OCI-LY1 (cell line): Measurements from ENCODE around the gene CRACDL.

Experiments
- H2AFZ ChIP-seq: fragments of 200-600 bp; sonication (generic), shearing (Covaris generic); 2 replicates; pipeline ENCODE4 v1.6.0; 2014; ENCODE audit warnings: antibody characterized with exemption, mild to moderate bottlenecking, low read length
- H3F3A ChIP-seq: fragments of 200-600 bp; sonication (generic), shearing (Covaris generic); 2 replicates; pipeline ENCODE4 v1.6.0; 2014; ENCODE audit warnings: mild to moderate bottlenecking, antibody characterized with exemption, low read length, moderate library complexity; ENCODE audit not compliant: insufficient read depth
- H3K27ac ChIP-seq: fragments of 200-600 bp; sonication (generic); 2 replicates; pipeline ENCODE4 v1.5.1; 2014; ENCODE audit warnings: low read length, mixed run types, mild to moderate bottlenecking, low read depth; ENCODE audit not compliant: poor library complexity, severe bottlenecking
- H3K27me3 ChIP-seq: fragments of 200-600 bp; sonication (generic); 2 replicates; pipeline ENCODE4 v1.6.0; 2014; ENCODE audit warnings: antibody characterized with exemption, mild to moderate bottlenecking, low read length, moderate library complexity; ENCODE audit not compliant: insufficient read depth
- H3K36me3 ChIP-seq: fragments of 200-600 bp; sonication (generic); 2 replicates; pipeline ENCODE4 v1.6.1; 2014; ENCODE audit warnings: mild to moderate bottlenecking, antibody characterized with exemption, low read length, moderate library complexity, mixed read lengths; ENCODE audit not compliant: insufficient read depth
- H3K4me1 ChIP-seq: fragments of 200-600 bp; sonication (generic); 2 replicates; pipeline ENCODE4 v1.5.1; 2014; ENCODE audit warnings: mild to moderate bottlenecking, low read length, moderate library complexity; ENCODE audit not compliant: insufficient read depth, severe bottlenecking
- H3K4me2 ChIP-seq: fragments of 200-600 bp; sonication (generic), shearing (Covaris generic); 2 replicates; pipeline ENCODE4 v1.6.1; 2014; ENCODE audit warnings: low read length
- H3K4me3 ChIP-seq: fragments of 200-600 bp; sonication (generic); 2 replicates; pipeline ENCODE4 v1.5.1; 2014; ENCODE audit warnings: low read length, low read depth, mild to moderate bottlenecking, mixed read lengths; ENCODE audit not compliant: poor library complexity, severe bottlenecking
- H3K79me2 ChIP-seq: fragments of 200-600 bp; shearing (Covaris generic); 2 replicates; pipeline ENCODE4 v1.6.1; 2016; ENCODE audit warnings: mixed run types, low read length, mixed read lengths; ENCODE audit not compliant: insufficient read depth
- H3K9ac ChIP-seq: fragments of 200-600 bp; sonication (generic), shearing (Covaris generic); 2 replicates; pipeline ENCODE4 v1.6.1; 2014; ENCODE audit warnings: mild to moderate bottlenecking, low read length, mixed read lengths
- H3K9me2 ChIP-seq: fragments of 200-600 bp; sonication (generic), shearing (Covaris generic); 2 replicates; pipeline ENCODE4 v1.6.1; 2014; ENCODE audit warnings: low read depth, mild to moderate bottlenecking, low read length, mixed read lengths
- H3K9me3 ChIP-seq: fragments of 200-600 bp; shearing (Covaris generic); 2 replicates; pipeline ENCODE4 v1.6.1; 2014; ENCODE audit warnings: low read length, mixed read lengths
- H4K20me1 ChIP-seq: fragments of 200-600 bp; sonication (generic), shearing (Covaris generic); 2 replicates; pipeline ENCODE4 v1.6.0; 2016; ENCODE audit warnings: mild to moderate bottlenecking, low read length; ENCODE audit not compliant: insufficient read depth
- EZH2 ChIP-seq: fragments of 200-600 bp; sonication (generic), shearing (Covaris generic); IDR thresholded peaks from 2 replicates; pipeline ENCODE4 v1.8.0; 2017; ENCODE audit warnings: borderline replicate concordance, mixed run types, mild to moderate bottlenecking, antibody characterized with exemption, low read length, moderate library complexity, mixed read lengths
- TF ChIP-seq, protein P1 (sequence below): fragments of 200-600 bp; sonication (generic), shearing (Covaris generic); IDR thresholded peaks from 2 replicates; pipeline ENCODE4 v1.5.1; 2017; ENCODE audit warnings: mild to moderate bottlenecking, antibody characterized with exemption, low read length, moderate library complexity, mixed read lengths

CRACDL gene

DNA sequence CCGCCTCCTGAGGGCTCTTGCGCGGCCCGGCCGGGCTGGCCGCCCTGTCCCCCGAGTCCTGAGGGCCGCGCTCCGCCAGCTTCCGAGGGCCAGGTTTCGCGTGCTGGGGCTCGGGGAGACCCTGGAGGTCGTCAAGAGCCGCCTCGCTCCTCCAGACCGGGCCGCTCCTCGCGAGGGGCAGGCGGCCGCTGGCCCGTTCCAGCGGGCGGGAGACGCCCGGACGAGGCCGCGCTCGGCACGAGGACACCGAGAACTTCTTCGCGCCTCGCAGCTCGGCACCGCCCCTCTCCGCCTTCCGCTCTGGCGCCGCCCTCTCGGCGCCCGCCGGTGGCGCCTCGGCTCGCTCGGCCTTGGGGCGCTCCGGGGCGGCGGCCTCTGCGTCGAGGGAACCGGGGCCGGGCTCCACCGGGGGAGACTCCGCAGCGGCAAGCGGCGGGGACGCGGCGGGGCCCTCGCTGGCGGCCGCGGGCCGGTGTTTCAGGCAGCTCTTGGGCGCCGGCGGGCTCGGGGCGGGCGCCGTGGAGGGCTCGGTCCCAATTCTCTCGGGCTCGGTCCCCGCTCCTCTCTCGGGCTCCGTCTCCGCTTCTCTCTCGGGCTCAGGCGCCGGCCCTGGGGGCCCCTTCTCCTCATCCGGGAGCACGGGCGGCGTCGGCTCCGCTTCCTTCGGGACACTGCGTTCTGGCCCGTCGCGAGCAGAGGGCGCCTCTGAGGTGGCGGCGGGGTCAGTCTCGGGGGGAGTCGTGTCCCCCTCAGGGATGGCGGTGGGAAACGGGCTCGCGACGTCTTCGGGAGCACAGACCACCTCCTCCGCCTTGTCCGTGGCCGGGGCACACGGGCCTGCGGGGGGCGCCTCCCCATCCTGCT is 113.5 kb downstream of the CRACDL start:
- H4K20me1 ChIP-seq, result no peaks in the 10 kb centered on the region
- H3K27ac ChIP-seq, result no peak overlapping the region
- H2AFZ ChIP-seq, result no peak overlapping the region
- H3K9me2 ChIP-seq, result no peaks in the 10 kb centered on the region
- no peaks in the 10 kb centered on the region for H3K79me2 ChIP-seq
- no peaks in the 10 kb centered on the region for H3K9me3 ChIP-seq
- no peaks in the 10 kb centered on the region for H3F3A ChIP-seq
- no peaks in the 10 kb centered on the region; the same call in 1 of the 2 replicates for H3K27me3 ChIP-seq
- no peaks in the 10 kb centered on the region for H3K36me3 ChIP-seq
- no peaks in the 10 kb centered on the region for H3K4me1 ChIP-seq
- TF ChIP-seq EZH2, result no peak
- TF ChIP-seq, protein P1, sequence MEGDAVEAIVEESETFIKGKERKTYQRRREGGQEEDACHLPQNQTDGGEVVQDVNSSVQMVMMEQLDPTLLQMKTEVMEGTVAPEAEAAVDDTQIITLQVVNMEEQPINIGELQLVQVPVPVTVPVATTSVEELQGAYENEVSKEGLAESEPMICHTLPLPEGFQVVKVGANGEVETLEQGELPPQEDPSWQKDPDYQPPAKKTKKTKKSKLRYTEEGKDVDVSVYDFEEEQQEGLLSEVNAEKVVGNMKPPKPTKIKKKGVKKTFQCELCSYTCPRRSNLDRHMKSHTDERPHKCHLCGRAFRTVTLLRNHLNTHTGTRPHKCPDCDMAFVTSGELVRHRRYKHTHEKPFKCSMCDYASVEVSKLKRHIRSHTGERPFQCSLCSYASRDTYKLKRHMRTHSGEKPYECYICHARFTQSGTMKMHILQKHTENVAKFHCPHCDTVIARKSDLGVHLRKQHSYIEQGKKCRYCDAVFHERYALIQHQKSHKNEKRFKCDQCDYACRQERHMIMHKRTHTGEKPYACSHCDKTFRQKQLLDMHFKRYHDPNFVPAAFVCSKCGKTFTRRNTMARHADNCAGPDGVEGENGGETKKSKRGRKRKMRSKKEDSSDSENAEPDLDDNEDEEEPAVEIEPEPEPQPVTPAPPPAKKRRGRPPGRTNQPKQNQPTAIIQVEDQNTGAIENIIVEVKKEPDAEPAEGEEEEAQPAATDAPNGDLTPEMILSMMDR, result no peak
- H3K9ac ChIP-seq, result no peak overlapping the region
- no peak overlapping the region for H3K4me3 ChIP-seq
- no peak overlapping the region for H3K4me2 ChIP-seq

DNA sequence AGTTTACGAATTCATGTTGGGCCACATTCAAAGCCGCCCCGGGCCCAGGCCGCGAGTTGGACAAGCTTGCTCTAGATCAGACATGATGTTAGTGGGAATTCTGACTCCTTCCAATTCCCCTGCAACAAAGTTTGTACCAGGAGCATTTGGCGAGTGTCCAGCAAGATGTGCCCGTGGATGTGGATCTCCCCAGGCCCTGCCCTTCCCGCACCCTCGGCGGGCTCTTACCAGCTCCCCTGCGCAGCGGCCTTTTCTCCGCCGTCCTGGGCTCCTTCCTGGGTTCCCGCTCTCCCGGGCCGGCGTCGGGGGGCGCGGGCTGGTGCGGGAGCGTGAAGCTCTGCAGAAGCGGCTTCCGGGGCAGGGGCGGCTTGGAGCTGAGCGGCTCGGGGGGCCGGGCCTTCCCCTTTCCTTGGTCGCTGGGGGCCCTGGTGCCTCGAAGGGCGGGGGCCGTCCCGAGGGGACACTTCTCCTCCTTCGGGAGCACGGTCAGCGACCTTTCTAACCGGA is 114.3 kb downstream of the CRACDL start:
- no peaks in the 10 kb centered on the region for H3F3A ChIP-seq
- no peaks in the 10 kb centered on the region; the same call in 1 of the 2 replicates for H3K27me3 ChIP-seq
- no peaks in the 10 kb centered on the region for H3K79me2 ChIP-seq

DNA sequence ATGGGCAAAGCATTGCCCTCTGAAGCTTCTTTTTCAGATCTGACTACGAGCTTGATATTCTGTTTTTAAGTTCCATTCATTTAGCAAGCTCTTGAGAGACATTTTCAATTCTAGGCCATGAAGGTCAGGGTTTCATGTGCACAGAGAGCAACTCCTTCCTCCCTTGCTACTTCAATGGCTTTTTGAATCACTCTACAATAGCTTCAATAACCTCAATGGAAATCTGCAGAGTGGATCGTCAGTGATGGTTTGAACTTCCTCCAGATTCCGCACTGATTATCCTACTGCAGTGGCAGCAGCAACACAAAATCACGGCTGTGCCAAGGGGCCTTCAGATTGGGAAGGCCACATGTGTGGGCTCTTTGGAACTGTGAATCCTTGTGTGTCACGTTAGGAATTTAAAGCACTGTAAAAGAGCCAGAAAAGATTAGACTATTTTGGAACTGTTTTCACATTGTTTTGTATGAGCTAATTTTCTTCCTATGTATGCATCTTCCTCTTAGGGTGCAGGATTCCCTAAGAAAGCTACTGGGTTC is 116.7 kb downstream of the CRACDL start:
- H3K9ac ChIP-seq, result no peak overlapping the region
- H3K27ac ChIP-seq, result no peak overlapping the region
- H3K9me3 ChIP-seq, result no peaks in the 10 kb centered on the region
- no peaks in the 10 kb centered on the region for H3K36me3 ChIP-seq
- H3K4me1 ChIP-seq, result no peaks in the 10 kb centered on the region
- no peaks in the 10 kb centered on the region for H3K79me2 ChIP-seq
- H3K4me2 ChIP-seq, result no peak overlapping the region
- no peaks in the 10 kb centered on the region; the same call in 1 of the 2 replicates for H3K27me3 ChIP-seq
- TF ChIP-seq, protein P1, result no peak
- TF ChIP-seq EZH2, result no peak
- no peaks in the 10 kb centered on the region for H3K9me2 ChIP-seq
- no peaks in the 10 kb centered on the region for H3F3A ChIP-seq
- no peaks in the 10 kb centered on the region for H4K20me1 ChIP-seq
- H2AFZ ChIP-seq, result no peak overlapping the region
- H3K4me3 ChIP-seq, result no peak overlapping the region

More for the DNA sequence above, 114.3 kb downstream of the CRACDL start:
- H3K4me1 ChIP-seq, result no peaks in the 10 kb centered on the region
- no peaks in the 10 kb centered on the region for H3K9me2 ChIP-seq
- H3K9ac ChIP-seq, result no peak overlapping the region
- no peaks in the 10 kb centered on the region for H4K20me1 ChIP-seq
- H3K9me3 ChIP-seq, result no peaks in the 10 kb centered on the region
- H3K4me3 ChIP-seq, result no peak overlapping the region
- H3K36me3 ChIP-seq, result no peaks in the 10 kb centered on the region
- H3K4me2 ChIP-seq, result no peak overlapping the region
- no peak overlapping the region for H2AFZ ChIP-seq
- no peak overlapping the region for H3K27ac ChIP-seq
- no peak for TF ChIP-seq EZH2
- TF ChIP-seq, protein P1, result no peak
